Measurements from ENCODE around the gene SPEN.
"Not testable (repeated sequence)": the region's sequence is repeated elsewhere in the genome, so short reads cannot be mapped to it uniquely, and the experiment has no call there.

SPEN gene

GRCh38 chr1:15847100-15847892, at the start of gene SPEN:
SPEN (plus strand) TSS chr1:15847707; CDS start chr1:15848068, 361 bp downstream.
- H3K9me3 ChIP-seq (ENCODE audit: control insufficient read depth, insufficient read depth, low read length) = no peaks in the 10 kb centered on the region
- no peak for DNase-seq (ENCODE audit: low read depth, low spot score)
- H3K27me3 ChIP-seq (ENCODE audit: control insufficient read depth, insufficient read depth, low read length) = no peaks in the 10 kb centered on the region
- no CpG with 5 or more reads among the region's 86 CpGs for WGBS (ENCODE audit: insufficient coverage, insufficient read length)
- no peak within 1 kb of the TSS for H3K27ac ChIP-seq (ENCODE audit: low read length)
- peak within 1 kb of the TSS; percentile 80 for H3K4me3 ChIP-seq (ENCODE audit: low read length)
- H3K4me1 ChIP-seq (ENCODE audit: control insufficient read depth, insufficient read depth, low read length) = peaks cover 2% of the 10 kb centered on the region; the same call in 1 of the 2 replicates
- no peaks in the 10 kb centered on the region for H3K36me3 ChIP-seq (ENCODE audit: control insufficient read depth, insufficient read depth, low read length)

DNA sequence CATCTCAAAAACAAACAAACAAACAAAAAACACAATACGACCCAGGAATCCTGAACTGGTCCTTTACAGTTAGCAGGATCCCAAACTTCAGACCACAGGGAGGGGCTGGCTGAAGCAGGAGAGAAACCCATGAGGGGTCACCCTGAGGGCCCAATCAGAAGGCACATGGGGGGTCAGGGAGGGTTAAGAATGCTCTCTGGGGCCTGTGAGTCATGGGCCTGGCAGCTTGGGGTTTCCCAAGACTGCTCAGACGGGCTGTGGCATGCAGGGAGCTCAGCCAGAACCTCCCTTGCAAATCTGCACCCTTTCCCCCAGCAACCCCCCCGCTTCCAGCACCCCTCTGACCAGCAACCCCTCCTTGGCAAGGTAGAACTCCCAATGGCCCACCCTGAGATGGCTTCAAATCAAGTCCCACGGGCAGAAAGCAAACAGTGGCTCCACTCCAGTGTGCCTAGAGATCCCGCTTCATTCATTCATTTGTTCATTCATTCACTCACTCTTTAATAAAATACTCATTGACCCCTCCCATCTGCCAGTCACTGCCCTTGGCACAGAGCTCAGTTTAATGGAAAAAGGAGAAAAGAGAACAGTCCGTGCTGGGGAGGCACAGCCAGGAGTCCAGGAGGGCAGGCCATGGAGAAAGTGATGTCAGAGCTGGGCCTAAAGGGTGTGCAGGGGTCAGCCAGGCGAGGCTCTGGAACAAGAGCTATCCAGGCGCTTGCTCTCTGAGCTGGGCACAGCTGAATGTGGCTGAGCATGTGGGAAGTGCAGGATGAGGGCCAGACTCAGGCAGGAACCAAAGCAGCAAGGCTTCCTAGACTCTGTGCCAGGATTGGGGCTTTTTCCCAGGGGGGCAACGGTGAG, 48.3 kb upstream of the SPEN start:
- Histone ChIP-seq H3K4me1 (ENCODE audit: control insufficient read depth, insufficient read depth, low read length) (peaks cover 8% of the 10 kb centered on the region), H3K27ac (ENCODE audit: low read length) (no peak overlapping the region), H3K4me3 (ENCODE audit: low read length) (no peak overlapping the region), H3K36me3 (ENCODE audit: control insufficient read depth, insufficient read depth, low read length) (no peaks in the 10 kb centered on the region), H3K27me3 (ENCODE audit: control insufficient read depth, insufficient read depth, low read length) (no peaks in the 10 kb centered on the region), H3K9me3 (ENCODE audit: control insufficient read depth, insufficient read depth, low read length) (no peaks in the 10 kb centered on the region)
- DNase-seq (ENCODE audit: low read depth, low spot score) = no peak
- no CpG with 5 or more reads among the region's 9 CpGs for WGBS (ENCODE audit: insufficient coverage, insufficient read length)

GRCh38 chr1:15799928-15800835, 47.3 kb upstream of the SPEN start:
- Histone ChIP-seq H3K4me1 (ENCODE audit: control insufficient read depth, insufficient read depth, low read length) (peaks cover 8% of the 10 kb centered on the region), H3K27me3 (ENCODE audit: control insufficient read depth, insufficient read depth, low read length) (no peaks in the 10 kb centered on the region), H3K9me3 (ENCODE audit: control insufficient read depth, insufficient read depth, low read length) (no peaks in the 10 kb centered on the region), H3K27ac (ENCODE audit: low read length) (no peak overlapping the region), H3K4me3 (ENCODE audit: low read length) (no peak overlapping the region), H3K36me3 (ENCODE audit: control insufficient read depth, insufficient read depth, low read length) (no peaks in the 10 kb centered on the region)
- no CpG with 5 or more reads among the region's 22 CpGs for WGBS (ENCODE audit: insufficient coverage, insufficient read length)
- DNase-seq (ENCODE audit: low read depth, low spot score) = no peak

GRCh38 chr1:15802234-15802965, 45.1 kb upstream of the SPEN start:
- H3K27ac ChIP-seq (ENCODE audit: low read length) = no peak overlapping the region

DNA sequence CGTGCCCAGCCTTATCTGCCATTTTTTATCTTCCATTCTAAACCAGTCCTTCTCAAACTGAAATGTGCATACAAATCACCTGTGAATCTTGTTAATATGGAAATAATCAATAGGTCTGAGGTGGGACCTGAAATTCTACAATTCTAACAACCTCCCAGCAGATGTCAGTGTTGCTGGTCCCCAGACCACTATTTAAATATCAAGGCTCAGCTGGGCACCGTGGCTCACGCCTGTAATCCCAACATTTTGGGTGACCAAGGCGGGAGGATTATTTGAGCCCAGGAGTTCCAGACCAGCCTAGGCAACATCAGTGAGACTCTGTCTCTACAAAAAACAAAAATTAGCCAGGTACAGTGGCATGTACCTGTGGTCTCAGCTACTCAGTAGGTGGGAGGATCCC, 44.1 kb upstream of the SPEN start:
- Histone ChIP-seq H3K4me1 (ENCODE audit: control insufficient read depth, insufficient read depth, low read length) (peaks cover 8% of the 10 kb centered on the region), H3K4me3 (ENCODE audit: low read length) (no peak overlapping the region), H3K9me3 (ENCODE audit: control insufficient read depth, insufficient read depth, low read length) (no peaks in the 10 kb centered on the region), H3K27ac (ENCODE audit: low read length) (no peak overlapping the region), H3K36me3 (ENCODE audit: control insufficient read depth, insufficient read depth, low read length) (no peaks in the 10 kb centered on the region), H3K27me3 (ENCODE audit: control insufficient read depth, insufficient read depth, low read length) (no peaks in the 10 kb centered on the region)
- WGBS (ENCODE audit: insufficient coverage, insufficient read length) = no CpG with 5 or more reads among the region's 4 CpGs
- DNase-seq (ENCODE audit: low read depth, low spot score) = no peak

More at GRCh38 chr1:15802234-15802965, 45.1 kb upstream of the SPEN start:
- Histone ChIP-seq H3K4me1 (ENCODE audit: control insufficient read depth, insufficient read depth, low read length) (peaks cover 8% of the 10 kb centered on the region), H3K27me3 (ENCODE audit: control insufficient read depth, insufficient read depth, low read length) (no peaks in the 10 kb centered on the region), H3K4me3 (ENCODE audit: low read length) (no peak overlapping the region), H3K9me3 (ENCODE audit: control insufficient read depth, insufficient read depth, low read length) (no peaks in the 10 kb centered on the region), H3K36me3 (ENCODE audit: control insufficient read depth, insufficient read depth, low read length) (no peaks in the 10 kb centered on the region)
- WGBS (ENCODE audit: insufficient coverage, insufficient read length) = no CpG with 5 or more reads among the region's 17 CpGs
- no peak for DNase-seq (ENCODE audit: low read depth, low spot score)

DNA sequence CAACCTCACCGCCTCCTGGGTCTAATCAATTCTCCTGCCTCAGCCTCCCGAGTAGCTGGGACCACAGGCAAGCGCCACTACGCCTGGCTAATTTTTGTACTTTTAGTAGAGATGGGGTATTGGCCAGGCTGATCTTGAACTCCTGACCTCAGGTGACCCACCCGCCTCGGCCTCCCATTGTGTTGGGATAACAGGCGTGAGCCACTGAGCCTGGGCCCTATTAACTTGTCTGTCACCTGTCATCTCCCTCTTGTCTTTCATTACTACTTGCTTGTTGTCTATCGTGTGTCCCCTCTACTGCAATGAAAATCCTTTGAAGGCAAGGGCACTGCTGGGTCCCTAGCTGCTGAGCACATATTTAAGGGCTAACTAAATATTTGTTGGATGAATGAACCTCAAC, 43.4 kb upstream of the SPEN start:
- Histone ChIP-seq H3K4me1 (ENCODE audit: control insufficient read depth, insufficient read depth, low read length) (peaks cover 8% of the 10 kb centered on the region), H3K9me3 (ENCODE audit: control insufficient read depth, insufficient read depth, low read length) (no peaks in the 10 kb centered on the region), H3K4me3 (ENCODE audit: low read length) (no peak overlapping the region), H3K27me3 (ENCODE audit: control insufficient read depth, insufficient read depth, low read length) (no peaks in the 10 kb centered on the region), H3K27ac (ENCODE audit: low read length) (no peak overlapping the region), H3K36me3 (ENCODE audit: control insufficient read depth, insufficient read depth, low read length) (no peaks in the 10 kb centered on the region)
- no CpG with 5 or more reads among the region's 8 CpGs for WGBS (ENCODE audit: insufficient coverage, insufficient read length)
- no peak for DNase-seq (ENCODE audit: low read depth, low spot score)

DNA sequence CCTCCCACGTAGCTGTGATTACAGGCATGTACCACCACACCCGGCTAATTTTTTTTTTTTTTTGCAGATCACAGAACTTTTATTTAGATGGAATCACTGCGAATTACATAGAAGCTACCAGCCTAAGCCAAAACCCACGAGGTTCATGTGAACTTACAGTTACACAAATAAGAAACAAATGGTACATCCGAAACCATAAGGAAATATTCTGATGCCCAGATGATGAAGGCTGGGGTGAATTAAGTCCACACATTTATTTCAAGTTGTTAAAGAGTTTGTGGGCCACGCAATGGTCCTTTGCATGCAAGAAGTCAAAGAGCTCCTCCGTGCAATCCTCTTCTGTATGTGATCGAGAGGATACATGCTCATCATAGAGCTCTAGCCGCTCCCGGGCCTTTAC, 40.4 kb upstream of the SPEN start:
- Histone ChIP-seq H3K27me3 (ENCODE audit: control insufficient read depth, insufficient read depth, low read length) (no peaks in the 10 kb centered on the region), H3K4me1 (ENCODE audit: control insufficient read depth, insufficient read depth, low read length) (no peaks in the 10 kb centered on the region), H3K4me3 (ENCODE audit: low read length) (no peak overlapping the region), H3K9me3 (ENCODE audit: control insufficient read depth, insufficient read depth, low read length) (no peaks in the 10 kb centered on the region), H3K27ac (ENCODE audit: low read length) (no peak overlapping the region), H3K36me3 (ENCODE audit: control insufficient read depth, insufficient read depth, low read length) (no peaks in the 10 kb centered on the region)
- WGBS (ENCODE audit: insufficient coverage, insufficient read length) = no CpG with 5 or more reads among the region's 10 CpGs
- no peak for DNase-seq (ENCODE audit: low read depth, low spot score)

GRCh38 chr1:15807549-15807948, 40.0 kb upstream of the SPEN start, which contains the start of gene UQCRHL:
UQCRHL (minus strand) TSS chr1:15807649; CDS start chr1:15807649, 0 bp downstream.
- H3K27me3 ChIP-seq (ENCODE audit: control insufficient read depth, insufficient read depth, low read length); DNase-seq (ENCODE audit: low read depth, low spot score); H3K36me3 ChIP-seq (ENCODE audit: control insufficient read depth, insufficient read depth, low read length); H3K4me3 ChIP-seq (ENCODE audit: low read length); H3K27ac ChIP-seq (ENCODE audit: low read length); H3K9me3 ChIP-seq (ENCODE audit: control insufficient read depth, insufficient read depth, low read length); H3K4me1 ChIP-seq (ENCODE audit: control insufficient read depth, insufficient read depth, low read length): not testable (repeated sequence)
- no CpG with 5 or more reads among the region's 11 CpGs for WGBS (ENCODE audit: insufficient coverage, insufficient read length)

- DNase-seq (ENCODE audit: low read depth, low spot score) = no peak
- no peaks in the 10 kb centered on the region for H3K4me1 ChIP-seq (ENCODE audit: control insufficient read depth, insufficient read depth, low read length)
- H3K27ac ChIP-seq (ENCODE audit: low read length) = no peak overlapping the region
- no peak overlapping the region for H3K4me3 ChIP-seq (ENCODE audit: low read length)
- H3K9me3 ChIP-seq (ENCODE audit: control insufficient read depth, insufficient read depth, low read length) = no peaks in the 10 kb centered on the region
- no CpG with 5 or more reads among the region's 1 CpG for WGBS (ENCODE audit: insufficient coverage, insufficient read length)
- no peaks in the 10 kb centered on the region for H3K27me3 ChIP-seq (ENCODE audit: control insufficient read depth, insufficient read depth, low read length)
- no peaks in the 10 kb centered on the region for H3K36me3 ChIP-seq (ENCODE audit: control insufficient read depth, insufficient read depth, low read length)
These were observed 38.6 kb upstream of the SPEN start for GRCh38 chr1:15808955-15809354.

All from iPS DF 6.9 (cell line).